HG02798 (cell line): ENCODE measurements around the gene SOX12.
"Not testable (repeated sequence)": the region's sequence is repeated elsewhere in the genome, so short reads cannot be mapped to it uniquely, and the experiment has no call there.

Source experiments
- ATAC-seq: cut with Tn5 transposase; IDR thresholded peaks from one replicate; pipeline ENCODE4 v1.9.1; 2021; ENCODE audit warnings: mild to moderate bottlenecking; ENCODE audit not compliant: unreplicated experiment, poor library complexity

The SOX12 gene

GRCh38 chr20:376750-377149 lies 51.4 kb downstream of the SOX12 start:
- no peak for ATAC-seq

GRCh38 chr20:377578-377977 lies 52.2 kb downstream of the SOX12 start:
- ATAC-seq = not testable (repeated sequence)

- ATAC-seq = no peak
Observed at GRCh38 chr20:378961-379336, 53.6 kb downstream of the SOX12 start.
